NCI-H226 (cell line): ENCODE results near the gene CSAD.
A peak's percentile ranks its signal among the peaks of the same experiment; 100 is the strongest.
"Not testable (repeated sequence)": the region's sequence is repeated elsewhere in the genome, so short reads cannot be mapped to it uniquely, and the experiment has no call there.

Source experiments
- DNase-seq: peaks from one replicate; pipeline ENCODE4 v3.0.0-alpha.2; 2015

The CSAD gene

DNA sequence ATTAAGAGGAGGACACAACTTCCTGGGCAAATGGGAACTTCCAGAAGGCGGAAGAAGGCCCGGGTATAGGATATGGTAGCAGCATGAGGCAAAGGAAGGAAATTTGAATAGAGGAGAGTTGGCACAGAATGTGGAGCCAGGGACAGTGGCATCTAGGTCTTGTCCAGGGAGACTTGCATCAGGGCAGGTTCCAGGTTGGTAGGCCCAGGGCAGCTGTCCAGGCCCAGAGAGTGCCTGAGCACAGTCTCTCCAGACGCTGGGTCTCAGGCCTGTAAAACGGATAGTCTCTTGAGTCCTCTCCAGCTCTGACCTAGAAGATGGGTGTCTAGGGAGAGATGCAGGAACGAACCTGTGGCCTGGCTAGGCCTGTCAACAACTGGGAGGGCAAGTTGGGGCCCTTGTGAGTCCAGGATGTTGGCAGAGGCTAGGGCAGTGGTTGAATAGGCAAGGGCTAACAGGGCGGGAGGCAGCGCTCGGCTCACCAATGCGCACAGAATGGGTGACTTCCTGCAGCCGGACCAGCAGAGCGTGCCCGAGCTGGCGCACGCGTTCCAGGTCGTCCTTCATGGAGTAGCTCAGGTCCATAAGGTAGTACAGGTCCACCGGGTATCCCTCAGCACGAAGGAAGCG lies 16.4 kb upstream of the CSAD start:
- DNase-seq: no peak

DNA sequence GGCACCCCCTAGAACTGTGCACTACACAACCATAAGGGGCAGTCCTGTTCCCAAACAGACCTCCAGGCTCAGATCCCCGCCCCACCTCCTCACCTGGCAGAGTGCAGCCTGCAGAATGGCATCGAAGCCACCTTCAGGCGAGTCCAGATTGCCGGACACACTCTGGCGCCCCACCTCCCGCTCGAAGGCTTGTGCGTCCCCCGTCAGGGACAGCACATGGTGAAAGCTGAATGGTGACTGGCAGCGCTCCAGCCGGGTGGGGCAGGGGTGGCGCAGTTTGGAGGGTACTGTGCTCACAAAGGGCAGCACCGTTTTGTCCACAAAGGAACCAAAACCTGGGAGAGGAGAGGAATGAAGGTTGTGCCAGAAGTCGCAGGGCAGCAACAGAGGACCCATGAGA lies 15.8 kb upstream of the CSAD start:
- DNase-seq: no peak

DNA sequence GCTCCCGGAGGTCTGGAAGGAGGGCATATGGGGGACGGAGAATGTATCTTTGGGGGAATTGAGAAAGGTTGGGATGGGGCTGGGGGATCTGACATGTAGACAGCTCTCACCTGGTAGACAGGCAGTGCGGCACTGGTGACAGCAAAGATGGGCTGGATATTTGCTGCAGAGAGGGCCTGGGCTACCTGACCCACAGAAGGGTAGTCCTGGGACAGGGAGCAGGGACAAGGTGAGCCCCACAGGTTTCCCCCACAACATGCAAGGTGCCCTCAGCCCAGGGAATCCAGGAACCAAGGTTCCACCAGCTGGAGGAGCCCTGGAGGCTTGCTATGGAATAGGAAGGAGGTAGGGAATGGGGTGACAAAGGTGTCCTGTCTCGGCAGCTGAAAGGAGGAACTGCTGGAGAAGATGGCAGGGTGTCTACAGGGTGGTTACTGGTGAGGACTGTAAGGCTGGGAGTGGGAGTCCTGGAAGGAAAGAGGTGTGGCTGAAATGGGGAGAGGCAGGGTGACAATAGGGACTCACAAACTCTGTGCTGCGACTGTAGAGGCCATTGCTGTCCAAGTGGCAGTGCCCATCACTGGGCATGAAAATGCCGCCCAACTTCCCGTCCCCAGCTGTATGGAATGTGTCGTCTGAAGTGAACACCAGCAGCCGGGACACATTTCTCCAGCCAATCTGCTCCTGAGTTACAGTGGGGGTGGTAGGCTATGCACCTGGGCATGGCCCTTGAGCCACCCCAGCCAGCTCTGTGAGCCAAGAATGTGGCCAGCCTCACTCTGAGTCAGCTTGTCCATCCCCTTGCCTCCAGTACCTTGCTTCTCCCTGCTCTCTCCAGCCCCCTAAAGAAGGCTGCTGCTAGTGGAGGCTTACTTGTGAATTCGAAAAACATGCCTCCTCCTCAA lies 15.0 kb upstream of the CSAD start:
- DNase-seq: no peak

DNA sequence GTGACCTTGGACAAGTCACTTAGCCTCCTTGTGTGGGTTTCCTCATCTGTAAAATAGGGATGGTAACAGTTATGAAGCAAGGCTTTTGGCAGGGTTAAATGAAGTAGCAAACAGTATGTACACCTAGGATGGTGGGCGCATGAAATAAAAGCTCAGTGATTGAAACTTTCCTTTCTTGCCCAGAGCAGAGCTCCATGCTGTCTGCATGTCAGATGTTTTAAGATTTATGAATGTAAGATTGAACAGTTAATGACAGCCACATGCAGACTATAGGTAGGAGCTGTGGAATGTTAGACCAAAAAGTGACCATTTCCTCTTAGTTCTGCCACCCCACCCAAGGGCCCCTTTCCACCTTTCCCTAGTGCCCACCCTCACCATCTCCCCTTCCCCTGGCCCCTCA lies 14.2 kb upstream of the CSAD start:
- DNase-seq: no peak

DNA sequence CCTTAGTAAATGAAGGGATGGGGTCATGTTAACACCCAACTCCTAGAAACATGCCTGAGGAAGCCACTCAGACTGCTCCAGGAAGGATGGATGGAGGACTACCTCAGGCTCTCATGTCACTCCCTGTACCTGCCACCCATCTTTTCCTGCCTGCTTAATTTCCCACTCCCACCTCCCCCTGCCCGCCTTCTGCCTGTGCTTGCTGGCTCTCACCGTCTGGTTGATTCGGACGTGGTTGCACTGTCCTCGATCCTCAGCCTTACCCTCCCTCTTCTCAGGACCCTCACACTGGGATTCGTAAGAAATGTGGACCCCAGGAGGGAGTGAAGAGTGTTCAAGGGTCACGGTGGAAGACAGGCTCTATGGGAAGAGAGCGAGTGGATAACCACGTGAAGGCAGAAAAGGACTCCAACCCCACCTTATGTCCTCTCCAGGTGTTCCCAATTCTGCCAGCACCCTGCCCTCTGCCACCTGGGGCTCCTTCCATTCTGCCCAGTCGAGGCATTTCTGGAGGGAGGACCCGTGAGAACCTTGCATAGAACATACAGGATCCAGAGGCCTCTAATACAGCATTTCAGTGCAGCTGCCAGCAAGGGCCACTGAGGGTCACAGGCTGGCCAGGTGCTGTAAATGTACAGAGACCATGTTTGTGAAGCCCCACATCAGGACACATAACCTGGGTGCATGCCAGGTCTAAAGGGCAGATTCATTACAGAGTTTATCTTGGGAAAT lies 13.4 kb upstream of the CSAD start:
- no peak for DNase-seq

DNA sequence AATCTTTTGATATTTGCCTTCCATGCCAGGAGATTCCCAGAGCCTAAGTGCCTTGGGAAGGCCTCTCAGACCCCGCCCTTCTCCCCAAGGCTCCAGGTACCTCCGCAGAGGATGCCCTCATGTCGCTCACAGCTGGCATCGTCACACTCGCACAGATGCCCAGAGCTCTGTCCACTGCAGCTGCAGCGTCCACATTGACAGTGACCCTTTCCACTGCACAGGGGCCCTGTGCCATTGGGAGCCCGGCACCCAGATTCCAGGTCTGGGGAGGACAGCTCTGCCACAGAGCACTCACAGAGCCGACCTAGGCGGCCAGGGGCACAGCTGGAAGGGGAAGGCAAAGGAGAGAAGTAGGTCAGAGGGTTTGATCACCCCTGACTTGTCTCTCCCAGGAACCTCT lies 12.3 kb upstream of the CSAD start:
- no peak for DNase-seq

DNA sequence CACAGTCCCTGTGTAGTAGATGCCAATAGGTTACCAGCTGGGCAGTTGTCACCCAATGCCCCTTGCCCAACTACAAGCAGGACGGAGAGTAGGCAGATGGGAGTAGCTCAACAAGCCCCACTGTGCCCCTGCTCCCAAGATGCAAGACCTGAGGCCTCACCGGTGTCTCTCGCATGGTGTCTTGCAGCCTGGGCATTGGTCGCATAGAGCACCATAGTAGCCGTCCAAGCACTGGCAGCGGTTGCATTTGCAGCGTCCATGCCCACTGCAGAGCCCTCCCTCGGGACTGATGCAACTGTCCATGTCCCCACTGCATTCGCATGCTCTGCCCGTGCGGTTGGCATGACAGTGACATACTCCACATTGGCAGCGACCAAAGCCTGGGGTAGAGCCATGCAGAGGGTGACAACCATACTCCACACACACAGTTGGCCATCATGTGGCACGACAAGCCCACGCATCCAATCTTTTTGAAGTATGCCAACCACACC lies 11.9 kb upstream of the CSAD start:
- no peak for DNase-seq

DNA sequence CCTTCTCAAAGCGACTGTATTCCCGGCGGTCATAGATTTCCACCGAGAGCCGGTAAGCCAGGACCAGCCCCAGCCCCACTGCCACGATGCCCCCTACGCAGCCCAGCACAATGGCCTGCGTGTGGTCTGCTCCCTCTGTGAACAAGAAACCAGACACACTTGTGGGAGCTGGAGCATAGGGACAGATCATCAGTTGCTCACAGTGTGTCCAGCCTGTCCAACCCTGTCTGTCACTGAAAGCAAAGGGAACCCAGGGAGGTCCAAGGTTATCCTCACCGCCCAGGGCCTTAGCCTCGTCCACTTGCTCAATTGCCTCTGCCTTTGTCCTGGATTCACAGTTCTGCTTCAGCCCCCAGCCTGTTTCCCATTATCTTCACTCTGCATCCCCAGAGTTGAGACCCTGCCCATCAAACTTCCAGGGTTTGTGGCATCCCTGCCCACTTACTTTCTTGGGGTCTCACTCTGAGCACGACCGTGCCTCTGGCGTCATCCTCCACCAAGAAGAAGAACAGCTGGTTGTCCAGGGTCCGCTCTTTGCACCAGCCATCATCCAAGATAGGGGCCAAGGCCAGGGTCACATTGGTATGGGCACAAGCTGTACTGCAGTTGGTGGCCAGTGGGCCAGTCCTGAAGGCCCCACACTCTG lies 11.3 kb upstream of the CSAD start:
- DNase-seq: no peak

DNA sequence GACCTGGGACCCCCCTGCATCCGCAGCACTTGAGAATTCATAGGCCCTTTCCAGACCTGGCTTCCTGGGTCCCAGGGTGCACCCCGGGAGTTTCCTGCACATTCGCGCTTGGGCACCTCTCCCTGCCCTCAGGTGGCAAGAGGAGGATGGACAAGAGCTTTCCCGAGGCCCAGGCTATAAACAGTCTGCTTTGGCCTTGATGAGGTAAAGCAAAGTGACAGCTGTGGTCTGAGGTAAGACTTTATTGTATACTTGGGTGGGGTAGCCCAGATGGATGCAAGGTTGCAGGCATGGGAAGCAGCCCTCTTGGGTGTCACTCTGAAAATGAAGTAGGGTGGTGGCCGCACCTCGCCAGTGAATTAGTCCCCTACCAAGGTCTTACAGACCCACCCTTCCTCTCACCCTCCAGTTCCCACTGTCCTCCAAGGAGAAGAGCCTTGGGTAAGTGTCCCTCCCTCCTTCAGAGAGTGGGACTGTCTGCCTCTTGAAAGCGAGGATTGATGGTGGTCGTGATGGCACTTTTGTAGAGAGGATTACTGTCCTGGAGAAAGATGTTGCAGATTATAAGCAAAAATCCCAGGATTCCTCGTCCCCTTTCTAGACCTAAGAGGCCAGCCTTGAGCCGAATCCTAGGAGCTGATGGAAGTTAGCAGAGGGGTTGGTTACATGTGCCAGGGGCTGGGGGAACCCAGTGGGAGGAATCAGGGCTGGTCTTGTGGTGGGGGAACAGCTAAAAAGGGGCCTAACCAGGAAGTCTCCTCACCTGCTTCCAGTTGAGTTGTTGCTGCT lies 10.6 kb upstream of the CSAD start:
- DNase-seq: no peak

DNA sequence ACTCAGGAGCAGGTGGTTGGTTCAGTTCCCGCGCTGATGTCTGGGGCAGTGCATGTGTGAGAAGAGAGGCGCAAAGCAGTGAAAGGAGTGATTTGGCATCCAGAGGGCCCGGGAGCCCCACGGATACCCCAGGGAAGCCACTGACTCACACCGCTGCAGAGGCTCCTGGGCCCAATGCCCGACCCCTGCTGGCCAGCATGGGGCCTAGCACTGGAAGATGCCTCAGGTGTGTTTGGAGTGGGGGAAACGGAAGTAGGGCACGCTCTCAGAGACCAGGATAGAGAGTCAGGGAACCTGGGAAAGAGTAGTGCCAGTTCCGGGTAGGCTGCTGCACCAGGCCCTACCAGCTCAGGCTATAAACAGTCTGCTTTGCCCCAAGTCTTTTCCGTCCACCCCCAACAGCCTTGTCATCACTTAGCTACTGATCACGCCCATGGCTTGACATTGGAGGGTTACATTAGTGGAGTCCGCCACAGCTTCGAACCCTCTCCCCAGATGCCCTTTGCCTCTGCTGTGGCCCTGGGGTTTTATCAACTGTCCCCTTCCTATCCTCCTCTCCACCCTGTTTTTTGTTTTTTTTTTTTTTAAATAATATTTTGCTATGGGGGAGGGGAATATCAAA lies 9.5 kb upstream of the CSAD start:
- peak; percentile 59 for DNase-seq

DNA sequence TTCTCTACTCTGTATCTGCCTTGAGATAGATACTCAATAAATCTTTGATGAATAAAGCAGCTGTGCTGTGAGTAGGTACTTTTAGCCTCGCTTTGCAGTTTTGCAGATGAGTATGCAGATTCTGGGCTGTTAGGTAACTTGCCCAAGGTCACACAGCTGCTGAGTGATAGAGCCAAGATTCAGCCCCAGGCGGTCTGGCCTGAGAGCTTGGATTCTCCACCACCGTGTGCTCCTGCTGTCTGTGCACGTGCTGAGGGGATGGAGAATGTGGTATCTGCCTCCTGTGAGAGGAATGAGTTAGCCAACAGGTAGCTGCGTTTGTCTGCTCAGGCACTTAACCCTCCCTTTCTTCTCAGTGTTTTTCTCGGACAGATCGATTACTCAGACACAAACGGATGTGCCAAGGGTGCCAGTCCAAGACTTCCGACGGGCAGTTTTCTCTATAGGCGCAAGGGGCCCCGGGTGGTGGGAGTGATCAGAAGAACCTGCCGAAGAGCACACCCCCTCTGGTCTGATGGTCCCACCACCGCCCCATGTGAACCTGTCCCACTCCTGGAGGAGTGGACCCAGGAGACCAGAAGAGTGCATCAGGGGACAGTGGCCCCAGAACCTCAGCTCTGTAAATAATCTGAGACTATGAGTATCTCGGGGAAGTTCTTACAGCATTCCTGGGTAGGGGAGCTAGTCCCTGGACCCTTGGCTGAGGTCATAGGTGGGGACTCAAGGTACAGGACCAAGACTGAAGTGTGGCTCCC lies 6.6 kb upstream of the CSAD start:
- no peak for DNase-seq

DNA sequence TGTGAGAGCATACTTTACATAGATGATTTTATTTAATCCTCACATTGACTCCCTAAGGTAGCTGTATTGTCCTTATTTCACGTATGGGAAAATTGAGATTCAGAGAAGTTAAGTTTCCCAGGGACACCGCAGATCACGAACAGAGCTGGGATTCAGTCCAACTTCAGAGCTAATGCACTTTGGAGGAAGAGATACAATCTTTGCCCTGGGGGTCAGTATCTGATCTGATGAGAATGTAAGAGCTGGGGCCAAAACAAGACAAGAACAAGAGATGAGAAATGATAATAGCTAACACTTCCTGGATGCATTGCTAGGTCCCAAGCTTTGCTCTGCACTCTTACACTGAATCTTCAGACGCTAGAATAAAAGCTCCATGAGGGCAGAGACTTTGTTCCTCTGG lies 6.0 kb upstream of the CSAD start:
- DNase-seq: no peak

DNA sequence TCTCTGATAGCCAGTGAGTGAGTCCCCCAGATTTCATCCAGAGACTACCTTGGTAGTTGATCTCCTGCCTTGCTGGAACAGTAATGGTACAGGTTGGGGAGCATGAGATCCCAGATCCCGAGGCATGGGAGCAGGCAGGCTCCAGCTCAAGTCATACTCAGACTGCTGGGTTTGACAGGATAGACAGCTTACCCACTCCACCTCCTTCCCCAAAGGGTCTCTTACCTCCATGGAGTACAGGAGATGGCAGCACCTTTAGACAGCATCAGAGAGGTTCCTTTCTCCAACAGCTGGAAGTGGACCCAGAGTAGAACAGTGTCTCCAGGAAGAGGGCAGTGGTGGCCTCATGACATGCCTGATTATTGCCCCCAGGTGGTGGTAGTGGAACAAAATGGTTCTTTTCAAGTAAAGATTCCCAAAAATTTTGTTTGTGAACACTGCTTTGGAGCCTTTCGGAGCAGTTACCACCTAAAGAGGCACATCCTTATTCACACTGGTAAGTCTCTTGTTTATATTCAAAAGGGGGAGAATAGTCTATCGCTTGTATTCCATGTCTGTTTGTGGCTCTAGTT lies 4.9 kb upstream of the CSAD start:
- no peak for DNase-seq

DNA sequence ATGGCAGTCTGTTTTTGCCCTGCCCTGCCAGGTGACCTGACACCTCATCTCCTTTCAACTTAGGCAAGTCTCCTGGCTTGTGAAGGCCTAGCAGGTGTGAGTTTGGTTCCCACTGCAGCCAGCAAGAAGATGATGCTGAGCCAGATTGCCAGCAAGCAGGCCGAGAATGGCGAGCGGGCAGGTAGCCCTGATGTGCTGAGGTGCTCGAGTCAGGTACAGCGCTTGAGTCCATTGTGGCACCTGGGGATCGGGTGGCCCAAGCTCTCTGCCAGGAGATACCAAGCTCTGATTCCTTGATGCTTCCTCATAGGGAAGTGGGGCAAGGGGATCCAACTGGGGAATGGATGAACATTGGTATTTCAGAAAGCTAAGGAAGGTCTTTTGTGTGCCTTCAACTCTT lies 4.1 kb upstream of the CSAD start:
- no peak for DNase-seq

DNA sequence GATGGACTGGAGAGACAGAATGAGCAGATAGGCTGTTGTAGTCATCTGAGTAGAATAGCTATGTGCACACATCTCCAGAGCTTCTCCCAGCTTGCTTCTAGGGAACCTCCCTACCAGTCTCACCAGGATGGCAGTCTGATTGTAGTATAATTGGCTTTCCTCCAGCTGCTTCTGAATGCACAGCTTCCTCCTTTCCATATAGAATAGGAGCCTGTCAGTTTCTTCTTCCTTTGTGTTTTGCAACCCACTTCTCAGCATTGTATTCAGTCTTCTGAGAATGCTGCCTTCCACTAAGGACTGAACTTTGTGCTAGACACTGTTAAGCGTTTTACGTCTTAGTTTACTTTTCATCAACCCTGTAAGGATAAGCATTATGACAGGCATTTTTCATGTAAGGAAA lies 2.2 kb upstream of the CSAD start:
- no peak for DNase-seq

DNA sequence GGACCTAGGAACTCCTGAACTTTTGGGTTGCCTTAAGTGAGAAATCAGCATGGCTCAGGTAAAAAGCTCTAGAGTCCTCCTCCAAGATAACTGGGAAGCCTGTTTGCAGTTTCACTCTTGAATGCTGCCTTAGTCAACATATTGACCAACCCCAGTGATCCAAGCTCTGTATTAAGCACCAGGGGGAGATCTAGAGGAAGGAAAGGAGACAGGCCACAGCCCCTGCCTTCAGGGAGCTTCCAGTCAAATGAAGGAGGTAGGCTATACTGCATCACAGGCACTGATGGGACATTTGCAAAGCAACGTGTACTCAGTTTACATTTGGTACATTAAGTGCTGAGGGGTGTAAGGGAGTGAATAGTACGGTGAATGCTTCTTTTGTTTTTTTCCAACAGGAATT lies 1.2 kb upstream of the CSAD start:
- DNase-seq: no peak

DNA sequence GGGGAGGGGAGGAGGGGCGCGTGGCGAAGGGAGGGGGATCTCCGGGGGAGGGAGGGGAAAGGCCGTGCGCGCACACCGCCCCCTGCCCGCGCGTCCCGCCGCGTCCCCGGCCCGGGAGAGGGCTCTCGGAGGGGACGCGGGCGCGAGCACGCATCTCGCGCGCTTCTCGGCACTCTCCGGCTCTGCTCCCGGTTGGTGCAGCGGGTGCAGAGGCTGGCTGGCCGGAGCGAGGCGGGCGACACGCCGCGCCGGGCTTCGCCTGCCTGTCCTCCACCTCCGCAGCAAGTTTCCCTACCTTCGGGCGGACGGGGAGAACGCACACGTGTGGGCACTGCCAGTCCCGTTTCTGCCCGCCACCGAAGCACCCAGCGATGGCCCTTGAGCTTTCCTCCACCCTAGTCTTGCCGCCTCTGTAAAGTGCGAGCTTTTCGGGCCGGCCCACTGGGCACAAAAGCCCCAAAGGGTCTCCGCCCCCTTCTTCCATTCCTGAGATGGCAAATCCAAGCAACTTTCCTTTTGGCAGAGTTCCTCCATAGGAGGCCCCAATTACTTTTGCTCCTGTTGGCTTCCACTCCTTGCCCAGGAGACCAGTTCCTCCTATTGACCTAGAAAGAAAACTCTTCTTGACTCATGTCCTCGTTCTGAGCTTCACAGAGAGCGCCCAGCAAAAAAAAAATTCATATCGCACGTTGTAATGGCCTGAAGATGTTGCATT lies 363 bp upstream of the CSAD start:
- peak; percentile 87 for DNase-seq

DNA sequence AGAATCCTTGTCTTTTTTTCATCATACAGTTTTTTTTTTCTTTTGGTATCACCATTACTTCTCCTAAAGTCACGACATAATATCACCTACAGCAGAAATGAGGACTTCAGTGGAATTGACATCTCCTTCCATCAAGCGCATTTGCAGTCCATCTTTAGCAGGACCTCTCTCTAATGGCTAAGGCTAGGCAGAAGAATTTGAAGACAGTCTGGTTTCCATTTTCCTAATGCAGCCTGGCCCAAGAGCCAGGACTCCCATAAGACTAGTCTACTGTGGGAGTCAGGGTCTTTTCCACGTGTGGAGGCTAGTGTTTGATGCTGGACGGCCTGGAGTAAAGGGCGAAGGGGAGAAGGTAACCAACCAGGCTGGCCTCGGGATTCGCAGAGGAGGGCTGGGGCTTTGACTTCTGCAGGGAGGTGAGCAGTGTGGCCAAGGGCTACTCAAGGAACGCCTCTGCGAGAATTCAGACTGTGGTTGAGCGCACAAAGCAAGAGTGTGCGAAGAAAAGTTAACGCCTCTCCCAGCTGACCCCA lies 972 bp downstream of the CSAD start:
- no peak for DNase-seq

DNA sequence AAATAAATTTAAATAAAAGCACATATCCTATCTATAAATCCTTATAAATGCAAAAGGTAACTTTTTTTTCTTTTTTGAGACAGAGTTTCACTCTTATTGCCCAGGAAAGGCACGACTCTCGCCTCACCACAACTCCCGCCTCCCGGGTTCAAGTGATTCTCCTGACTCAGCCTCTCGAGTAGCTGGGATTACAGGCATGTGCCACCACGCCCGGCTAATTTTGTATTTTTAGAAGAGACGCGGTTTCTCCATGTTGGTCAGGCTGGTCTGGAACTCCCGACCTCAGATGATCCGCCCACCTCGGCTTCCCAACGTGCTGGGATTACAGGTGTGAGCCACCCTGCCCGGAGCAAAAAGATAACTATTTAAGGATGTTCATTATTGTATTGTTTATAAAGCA lies 1.9 kb downstream of the CSAD start:
- DNase-seq: not testable (repeated sequence)

DNA sequence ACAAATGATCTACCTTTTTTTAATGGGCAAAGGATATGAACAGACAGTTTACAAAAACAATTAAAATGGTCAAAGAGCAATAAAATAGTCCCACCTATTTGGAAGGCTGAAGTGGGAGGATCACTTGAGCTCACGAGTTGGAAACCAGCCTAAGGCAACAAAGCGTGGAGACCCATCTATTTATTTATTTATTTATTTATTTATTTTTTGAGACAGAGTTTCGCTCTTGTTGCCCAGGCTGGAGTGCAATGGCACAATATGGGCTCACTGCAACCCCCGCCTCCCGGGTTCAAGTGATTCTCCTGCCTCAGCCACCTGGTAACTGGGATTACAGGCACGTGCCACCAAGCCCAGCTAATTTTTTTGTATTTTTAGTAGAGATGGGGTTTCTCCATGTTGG lies 3.3 kb downstream of the CSAD start:
- DNase-seq: not testable (repeated sequence)
